GM10266 (cell line): Measurements from ENCODE around the gene TCF19.

ENCODE experiments used
- DNase-seq: peaks from one replicate; pipeline ENCODE4 v3.0.0; 2012; ENCODE audit errors: extremely low spot score
- CTCF ChIP-seq: IDR thresholded peaks from 2 replicates; pipeline ENCODE4 v1.5.1; 2012; ENCODE audit warnings: mild to moderate bottlenecking, low read depth; ENCODE audit not compliant: control insufficient read depth, insufficient read depth; ENCODE audit errors: missing control alignments

The TCF19 gene

GRCh38 chr6:31158140-31158862 lies at the start of gene TCF19:
Gene TCF19, plus strand, starts transcription at chr6:31158589. Its CDS starts 881 bp downstream, at chr6:31159470.
- TF ChIP-seq CTCF: no peak
- DNase-seq: peak; percentile 99

- no peak for DNase-seq
- TF ChIP-seq CTCF: no peak
These were observed 47.4 kb upstream of the TCF19 start for GRCh38 chr6:31110825-31111582.

- no peak for DNase-seq
- no peak for TF ChIP-seq CTCF
These were observed 46.7 kb upstream of the TCF19 start for GRCh38 chr6:31111712-31112111.

- no peak for TF ChIP-seq CTCF
- no peak for DNase-seq
These were observed 45.9 kb upstream of the TCF19 start, which contains the start of gene C6orf15 for GRCh38 chr6:31112478-31112877. Gene C6orf15, minus strand, starts transcription at chr6:31112575. Its CDS starts 20 bp downstream, at chr6:31112555.

- TF ChIP-seq CTCF: no peak
- no peak for DNase-seq
These were observed 44.4 kb upstream of the TCF19 start for GRCh38 chr6:31113861-31114540.

GRCh38 chr6:31114541-31114878 lies 43.9 kb upstream of the TCF19 start, which contains the start of gene PSORS1C1:
Gene PSORS1C1, plus strand, starts transcription at chr6:31114800. Its CDS starts 14,833 bp downstream, at chr6:31129633.
- DNase-seq: no peak
- no peak for TF ChIP-seq CTCF
